Ramos (cell line): ENCODE data around the gene CCDC144A.
"Not testable (repeated sequence)": the region's sequence is repeated elsewhere in the genome, so short reads cannot be mapped to it uniquely, and the experiment has no call there.

ENCODE experiments used
- in situ Hi-C: fragments of 300-500 bp; cut with MboI; formaldehyde crosslinking; loops from one replicate; pipeline ENCODE4 v1.14.3; 2022; ENCODE audit warnings: low sequenced_read_pairs; ENCODE audit not compliant: unreplicated experiment

CCDC144A gene, protein sequence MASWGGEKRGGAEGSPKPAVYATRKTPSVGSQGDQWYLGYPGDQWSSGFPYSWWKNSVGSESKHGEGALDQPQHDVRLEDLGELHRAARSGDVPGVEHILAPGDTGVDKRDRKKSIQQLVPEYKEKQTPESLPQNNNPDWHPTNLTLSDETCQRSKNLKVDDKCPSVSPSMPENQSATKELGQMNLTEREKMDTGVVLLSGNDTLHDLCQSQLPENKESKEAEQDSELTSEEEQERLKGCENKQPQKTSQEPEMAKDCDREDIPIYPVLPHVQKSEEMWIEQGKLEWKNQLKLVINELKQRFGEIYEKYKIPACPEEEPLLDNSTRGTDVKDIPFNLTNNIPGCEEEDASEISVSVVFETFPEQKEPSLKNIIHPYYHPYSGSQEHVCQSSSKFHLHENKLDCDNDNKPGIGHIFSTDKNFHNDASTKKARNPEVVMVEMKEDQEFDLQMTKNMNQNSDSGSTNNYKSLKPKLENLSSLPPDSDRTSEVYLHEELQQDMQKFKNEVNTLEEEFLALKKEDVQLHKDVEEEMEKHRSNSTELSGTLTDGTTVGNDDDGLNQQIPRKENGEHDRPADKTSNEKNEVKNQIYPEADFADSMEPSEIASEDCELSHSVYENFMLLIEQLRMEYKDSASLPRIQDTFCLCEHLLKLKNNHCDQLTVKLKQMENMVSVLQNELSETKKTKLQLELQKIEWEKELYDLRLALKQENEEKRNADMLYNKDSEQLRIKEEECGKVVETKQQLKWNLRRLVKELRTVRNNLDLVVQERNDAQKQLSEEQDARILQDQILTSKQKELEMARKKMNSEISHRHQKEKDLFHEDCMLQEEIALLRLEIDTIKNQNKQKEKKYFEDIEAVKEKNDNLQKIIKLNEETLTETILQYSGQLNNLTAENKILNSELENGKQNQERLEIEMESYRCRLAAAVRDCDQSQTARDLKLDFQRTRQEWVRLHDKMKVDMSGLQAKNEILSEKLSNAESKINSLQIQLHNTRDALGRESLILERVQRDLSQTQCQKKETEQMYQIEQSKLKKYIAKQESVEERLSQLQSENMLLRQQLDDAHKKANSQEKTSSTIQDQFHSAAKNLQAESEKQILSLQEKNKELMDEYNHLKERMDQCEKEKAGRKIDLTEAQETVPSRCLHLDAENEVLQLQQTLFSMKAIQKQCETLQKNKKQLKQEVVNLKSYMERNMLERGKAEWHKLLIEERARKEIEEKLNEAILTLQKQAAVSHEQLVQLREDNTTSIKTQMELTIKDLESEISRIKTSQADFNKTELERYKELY (N-terminal part only)

DNA sequence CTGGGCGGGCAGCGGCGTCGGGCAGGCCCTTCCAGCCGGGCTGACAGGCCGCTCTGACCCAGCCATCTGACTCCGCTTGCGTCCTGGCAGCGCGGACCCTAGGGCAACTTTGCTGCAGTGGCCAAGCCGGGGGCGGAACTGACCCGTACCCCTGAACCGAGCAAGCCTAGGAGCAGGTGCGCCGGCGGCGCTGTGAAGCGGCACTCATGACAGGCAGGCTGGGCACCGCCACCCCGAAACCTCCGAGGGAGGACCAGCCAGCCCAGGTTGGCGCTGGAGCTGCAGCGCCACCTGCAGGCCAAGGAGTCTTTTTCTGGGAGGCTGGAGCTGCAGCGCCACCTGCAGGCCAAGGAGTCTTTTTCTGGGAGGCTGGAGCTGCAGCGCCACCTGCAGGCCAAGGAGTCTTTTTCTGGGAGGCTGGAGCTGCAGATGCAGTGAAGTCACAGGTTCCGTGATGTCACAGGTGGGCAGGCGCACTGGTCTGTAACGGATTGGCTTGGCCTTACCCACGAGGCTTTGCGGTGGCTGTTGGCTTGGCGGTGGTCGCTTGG, at the start of gene CCDC144A:
CCDC144A (plus strand) TSS at position 511 of the 551 bp plus-strand sequence. CDS start 160 bp downstream, outside the sequence.
- in situ Hi-C loops = not testable (repeated sequence)

DNA sequence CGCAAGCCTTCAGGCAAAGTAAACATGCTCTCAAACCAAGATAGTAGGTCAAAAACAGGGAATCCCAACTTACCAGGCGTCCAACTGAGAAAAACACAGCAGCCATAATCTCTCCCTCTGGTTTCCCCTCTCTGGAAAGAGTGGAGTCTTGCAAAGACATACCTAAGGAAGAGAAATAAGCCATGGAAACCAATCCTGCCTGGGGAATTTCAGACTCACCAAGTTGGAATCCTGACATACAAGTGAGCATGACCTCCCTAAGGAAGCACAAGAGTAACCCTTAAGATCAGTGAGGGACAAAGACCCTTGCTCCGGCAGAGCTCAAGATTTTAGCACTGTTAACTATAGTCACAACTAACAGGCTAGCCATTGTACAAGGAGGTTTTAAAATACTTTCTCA, 40.5 kb upstream of the CCDC144A start:
- in situ Hi-C loops = no loop called here

DNA sequence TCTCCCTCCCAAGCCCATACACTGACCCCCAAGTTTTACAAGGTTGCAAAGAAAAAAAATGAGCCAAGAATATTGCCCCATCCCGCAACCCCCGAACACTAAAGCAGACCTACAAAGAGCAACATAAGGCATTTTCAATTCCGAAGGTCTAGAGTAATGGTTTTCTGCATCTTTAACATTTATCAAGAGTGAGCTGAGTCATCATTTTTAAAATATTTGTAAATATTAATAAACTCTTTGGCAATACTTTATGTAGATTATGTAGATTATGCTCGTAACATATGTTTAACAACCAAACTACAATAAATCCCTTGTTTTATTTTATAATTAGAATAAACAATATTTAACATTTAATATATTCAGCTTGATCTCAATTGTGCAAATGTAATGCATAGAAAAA, 37.8 kb upstream of the CCDC144A start:
- in situ Hi-C loops = no loop called here

DNA sequence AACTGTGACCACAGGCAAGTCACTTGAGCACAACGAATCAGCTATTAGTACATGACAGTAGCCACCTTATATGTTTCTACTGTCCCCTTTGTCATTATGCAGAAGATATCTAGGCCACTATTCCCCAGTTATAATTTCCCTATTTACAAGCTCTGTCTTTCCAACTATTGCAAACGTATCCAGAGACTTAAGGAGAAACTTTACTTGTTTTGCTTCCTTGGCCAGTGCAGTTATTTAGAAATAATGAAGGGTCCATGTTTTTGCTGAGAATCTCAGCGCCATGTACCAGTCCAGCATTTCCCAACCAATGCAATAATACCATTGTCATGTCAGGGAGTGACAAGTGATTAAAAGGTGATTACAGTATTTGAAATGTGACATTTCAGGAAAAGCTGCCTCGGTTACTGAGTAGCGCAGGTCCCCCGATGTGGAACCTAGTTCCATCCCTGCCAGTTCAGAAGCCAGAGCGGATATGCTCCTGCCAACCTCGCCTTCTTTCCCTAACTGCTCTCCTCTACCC, 37.1 kb upstream of the CCDC144A start:
- in situ Hi-C loops = no loop called here

DNA sequence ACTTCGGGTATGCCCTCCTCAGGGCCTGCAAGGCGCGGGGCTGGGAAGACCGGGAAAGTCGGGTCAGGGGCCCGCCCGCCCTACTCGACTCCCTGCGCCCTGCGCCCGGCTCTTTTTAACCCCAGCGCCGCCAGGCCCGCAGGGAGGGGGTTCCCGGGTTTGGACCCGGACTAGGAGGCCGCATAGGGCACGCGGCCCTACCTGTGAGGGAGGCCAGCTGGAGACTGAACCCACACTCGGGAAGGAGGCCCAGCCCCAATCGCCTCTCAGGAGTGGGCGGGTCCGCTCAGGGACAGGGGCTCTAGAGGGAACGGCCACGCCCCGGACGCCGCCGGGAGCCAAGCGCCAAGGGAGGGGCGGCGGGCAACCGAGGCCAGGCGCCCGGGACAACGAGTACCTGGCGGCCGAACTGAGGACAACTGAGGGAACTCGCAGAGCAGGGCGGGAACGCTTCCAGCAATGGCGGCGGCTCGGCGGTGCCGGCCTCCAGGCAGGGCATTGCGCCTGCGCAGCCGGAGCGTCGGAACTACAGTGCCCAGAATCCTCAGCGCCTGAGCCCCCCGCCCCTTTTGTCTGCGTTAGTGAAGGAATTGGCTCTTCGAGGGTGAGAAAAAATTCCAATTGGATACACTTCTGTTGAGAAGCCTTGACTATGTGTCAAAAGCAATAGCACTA, 36.5 kb upstream of the CCDC144A start, which contains the start of gene ZNF624:
ZNF624 (minus strand) TSS at position 484 of the 675 bp plus-strand sequence.
- in situ Hi-C loops = no loop called here

DNA sequence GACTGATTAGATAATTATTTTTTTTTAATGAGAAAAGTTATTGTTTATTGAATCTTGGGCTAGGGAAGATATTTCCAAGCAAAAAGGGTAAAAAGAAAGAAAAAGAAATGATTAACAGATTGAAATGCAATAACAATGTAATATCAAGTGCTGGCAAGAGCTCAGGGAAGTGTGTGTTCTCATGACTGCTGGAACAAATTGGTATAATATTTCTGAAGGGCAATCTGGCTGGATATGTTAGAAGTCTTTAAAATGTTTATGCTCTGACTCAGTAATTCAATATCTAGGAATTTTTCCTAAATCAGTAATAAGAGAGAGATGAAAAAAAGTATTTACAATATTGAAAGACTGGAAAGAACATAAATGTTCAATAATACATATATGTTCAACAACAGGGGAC, 28.8 kb upstream of the CCDC144A start:
- in situ Hi-C loops = no loop called here

DNA sequence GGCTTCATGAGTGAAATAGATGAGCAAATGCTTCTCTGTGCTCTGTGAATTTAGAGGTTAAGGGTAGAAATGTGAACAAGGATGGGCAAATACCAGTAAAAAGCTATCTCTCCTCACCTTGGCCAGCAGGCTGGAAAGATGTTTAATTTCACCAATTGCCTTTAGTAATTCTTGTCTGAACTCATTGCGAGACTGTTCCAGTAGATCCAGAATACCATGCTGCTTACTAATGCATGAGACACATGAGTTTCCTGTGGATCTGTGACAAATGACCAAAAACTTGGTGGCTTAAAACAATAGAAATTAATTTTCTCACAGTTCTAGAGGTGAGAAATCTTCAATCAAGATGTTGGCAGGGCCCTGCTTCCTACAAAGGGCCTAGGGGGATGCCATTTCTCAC, 27.1 kb upstream of the CCDC144A start:
- in situ Hi-C loops = no loop called here

DNA sequence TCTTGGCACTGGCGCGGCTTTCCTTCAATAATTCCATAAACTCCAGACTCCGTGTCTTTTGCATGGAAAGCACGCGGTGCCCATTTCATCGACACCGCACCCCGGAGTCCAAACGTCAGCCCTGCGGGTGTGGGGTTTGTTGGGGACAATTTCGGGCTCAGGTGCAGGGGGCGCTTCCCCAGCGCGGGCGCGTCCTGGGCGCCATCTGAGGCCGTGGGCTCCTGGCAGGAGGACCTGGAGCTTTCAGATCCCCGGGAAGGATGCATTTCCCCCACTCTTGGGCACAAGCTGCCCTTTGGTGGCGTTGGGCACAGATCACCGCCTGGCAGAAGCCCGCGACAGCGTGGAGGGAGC, 23.5 kb upstream of the CCDC144A start:
- in situ Hi-C loops = not testable (repeated sequence)

DNA sequence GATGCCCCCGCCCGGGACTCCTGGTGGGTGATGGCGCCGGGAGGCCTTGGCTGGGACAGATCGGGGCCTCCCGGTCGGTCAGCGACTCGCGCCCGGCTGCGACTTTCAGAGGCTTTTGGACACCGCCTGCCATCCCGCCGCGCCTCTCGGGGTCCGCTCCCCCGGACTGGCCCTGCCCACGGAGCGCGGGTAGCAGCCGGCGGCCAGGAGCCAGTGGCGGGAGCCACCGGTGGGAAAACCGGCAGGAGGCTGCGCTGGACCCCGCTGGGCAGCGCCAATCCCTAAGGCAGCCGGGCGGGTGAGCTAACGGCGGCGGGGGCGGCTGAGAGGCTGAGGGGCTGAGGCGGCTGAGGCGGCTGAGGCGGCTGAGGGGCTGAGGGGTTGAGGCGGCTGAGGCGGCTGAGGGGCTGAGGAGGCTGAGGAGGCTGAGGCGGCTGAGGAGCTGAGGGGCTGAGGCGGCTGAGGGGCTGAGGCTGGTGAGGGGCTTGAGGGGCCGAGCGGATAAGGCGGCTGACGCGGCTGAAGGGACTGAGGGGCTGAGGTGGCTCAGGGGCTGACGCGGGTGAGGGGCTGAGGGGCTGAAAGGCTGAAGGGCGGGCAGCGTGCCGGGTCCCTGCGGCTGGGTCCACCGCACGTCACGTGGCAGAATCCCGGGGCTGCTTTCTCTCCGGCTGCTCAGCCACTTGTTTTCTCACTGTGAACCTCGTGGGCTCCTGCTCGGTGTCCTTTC, 23.0 kb upstream of the CCDC144A start:
- in situ Hi-C loops = not testable (repeated sequence)

DNA sequence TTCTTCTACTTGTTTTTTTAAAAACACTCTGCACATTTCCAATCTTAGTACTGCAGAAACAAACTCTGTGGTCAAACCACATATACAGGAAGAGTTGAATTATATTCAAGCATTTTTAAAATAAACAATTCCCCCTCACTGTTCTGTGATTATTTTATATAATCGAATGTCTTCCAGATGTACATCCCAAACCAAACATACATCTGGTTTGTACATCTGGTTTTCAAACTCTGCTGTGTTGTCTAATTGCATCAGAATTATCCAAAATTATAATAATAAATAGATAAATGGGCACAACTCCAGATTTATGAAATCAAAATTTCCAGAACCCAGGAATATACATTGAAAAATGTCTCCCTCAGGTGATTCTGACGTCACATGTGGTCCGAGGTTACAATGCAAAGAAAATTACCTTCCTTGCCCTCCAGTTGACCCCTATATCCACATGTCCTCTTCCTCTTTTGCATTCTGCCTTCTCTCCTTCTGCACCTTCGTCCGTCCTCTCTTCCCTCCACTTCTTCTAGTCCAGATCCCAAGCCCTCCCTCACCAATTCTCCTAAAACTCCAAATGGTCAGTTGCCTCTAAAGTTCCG, 13.3 kb upstream of the CCDC144A start:
- in situ Hi-C loops = no loop called here

DNA sequence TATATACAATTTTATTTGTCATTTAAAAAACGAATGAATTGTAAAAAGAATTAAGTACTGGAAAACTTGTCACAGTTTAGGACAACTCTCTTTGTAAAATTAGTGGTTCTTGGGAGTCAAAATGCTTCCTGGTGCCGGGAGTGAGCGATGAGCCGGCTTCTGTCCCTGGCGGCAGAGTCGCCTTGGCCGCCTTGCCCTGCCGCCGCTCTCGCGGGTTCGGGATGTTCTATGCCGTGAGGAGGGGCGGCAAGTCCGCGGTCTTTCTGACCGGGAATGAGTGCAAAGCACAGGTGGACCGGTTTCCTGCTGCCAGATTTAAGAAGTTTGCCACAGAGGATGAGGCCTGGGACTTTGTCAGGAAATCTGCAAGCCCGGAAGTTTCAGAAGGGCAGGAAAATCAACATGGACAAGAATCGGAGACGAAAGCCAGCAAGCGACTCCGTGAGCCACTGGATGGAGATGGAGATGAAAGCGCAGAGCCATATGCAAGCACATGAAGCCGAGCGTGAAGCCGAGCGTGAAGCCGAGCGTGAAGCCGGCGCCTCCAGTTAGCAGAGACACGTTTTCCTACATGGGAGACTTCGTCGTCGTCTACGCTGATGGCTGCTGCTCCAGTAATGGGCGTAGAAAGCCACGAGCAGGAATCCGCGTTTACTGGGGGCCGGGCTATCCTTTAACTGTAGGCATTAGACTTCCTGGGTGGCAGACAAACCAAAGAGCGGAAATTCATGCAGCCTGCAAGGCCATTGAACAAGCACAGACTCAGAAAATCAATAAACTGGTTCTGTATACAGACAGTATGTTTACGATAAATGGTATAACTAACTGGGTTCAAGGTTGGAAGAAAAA, 6.5 kb upstream of the CCDC144A start:
- in situ Hi-C loops = not testable (repeated sequence)

DNA sequence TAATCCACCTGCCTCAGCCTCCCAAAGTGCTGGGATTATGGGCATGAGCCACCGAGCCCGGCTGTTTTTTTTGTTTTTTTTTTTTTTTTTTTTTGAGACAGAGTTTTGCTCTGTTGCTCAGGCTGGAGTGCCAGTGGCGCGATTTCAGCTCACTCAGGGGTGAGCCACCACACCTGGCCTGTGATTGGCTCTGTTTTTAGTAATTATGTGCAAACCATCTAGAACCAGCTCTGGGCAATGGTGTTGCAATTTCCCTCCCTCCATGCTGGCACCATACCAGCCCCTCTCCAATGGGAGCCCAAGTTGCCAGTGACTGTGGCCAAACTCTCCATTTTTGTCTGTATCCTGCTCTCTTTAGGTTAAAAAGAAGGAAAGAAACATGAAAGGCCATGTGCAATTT, 4.0 kb upstream of the CCDC144A start:
- in situ Hi-C loops = not testable (repeated sequence)

DNA sequence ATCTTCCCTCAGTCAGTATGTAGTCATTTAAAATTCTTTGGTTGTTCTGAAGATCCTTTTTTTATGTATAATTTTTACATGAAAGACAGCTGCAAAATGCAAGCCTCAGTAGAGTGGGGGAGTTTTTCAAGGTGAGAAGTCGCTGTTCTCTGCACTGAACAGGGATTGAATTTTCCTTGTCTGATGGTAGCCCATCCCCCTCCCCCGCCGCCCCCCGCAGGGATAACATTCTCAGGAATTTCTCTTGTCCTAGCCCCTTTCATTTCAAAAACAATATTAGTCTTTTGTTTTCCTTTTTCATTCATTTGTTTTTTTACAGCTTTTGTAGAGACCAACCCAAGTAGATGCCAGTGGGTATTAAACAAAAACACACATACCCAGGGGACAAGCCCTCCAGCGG, 2.9 kb upstream of the CCDC144A start:
- in situ Hi-C loops = not testable (repeated sequence)

DNA sequence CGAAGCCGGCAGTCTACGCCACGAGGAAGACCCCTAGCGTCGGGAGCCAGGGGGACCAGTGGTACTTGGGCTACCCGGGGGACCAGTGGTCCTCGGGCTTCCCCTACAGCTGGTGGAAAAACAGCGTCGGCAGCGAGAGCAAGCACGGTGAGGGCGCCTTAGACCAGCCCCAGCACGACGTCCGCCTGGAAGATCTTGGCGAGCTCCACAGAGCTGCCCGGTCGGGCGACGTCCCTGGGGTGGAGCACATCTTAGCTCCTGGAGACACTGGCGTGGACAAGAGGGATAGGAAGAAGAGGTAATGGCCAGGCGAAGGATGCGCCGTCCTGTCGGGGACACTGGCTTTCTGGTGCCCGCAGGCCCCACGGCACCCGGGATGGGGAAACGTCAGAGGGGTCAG, 406 bp downstream of the CCDC144A start:
- in situ Hi-C loops = not testable (repeated sequence)

DNA sequence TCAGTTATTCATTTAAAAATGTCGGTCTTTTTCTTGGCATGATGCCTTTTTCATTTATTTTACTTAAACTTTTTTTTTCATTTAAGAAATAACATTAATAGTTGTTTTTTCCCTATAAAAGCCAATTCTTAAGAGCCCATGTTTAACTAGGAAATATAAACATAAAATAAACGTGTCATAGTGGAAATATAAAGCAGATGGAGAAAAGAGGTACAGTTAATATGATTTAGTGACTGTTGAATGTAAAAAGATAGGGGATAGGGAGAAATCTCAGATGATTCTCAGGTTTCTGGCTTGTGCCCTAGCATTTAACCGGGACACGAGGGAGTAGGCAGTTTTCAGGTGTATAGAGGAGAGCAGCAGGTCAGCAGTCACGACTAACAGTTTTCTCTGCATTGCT, 7.6 kb downstream of the CCDC144A start:
- in situ Hi-C loops = not testable (repeated sequence)

DNA sequence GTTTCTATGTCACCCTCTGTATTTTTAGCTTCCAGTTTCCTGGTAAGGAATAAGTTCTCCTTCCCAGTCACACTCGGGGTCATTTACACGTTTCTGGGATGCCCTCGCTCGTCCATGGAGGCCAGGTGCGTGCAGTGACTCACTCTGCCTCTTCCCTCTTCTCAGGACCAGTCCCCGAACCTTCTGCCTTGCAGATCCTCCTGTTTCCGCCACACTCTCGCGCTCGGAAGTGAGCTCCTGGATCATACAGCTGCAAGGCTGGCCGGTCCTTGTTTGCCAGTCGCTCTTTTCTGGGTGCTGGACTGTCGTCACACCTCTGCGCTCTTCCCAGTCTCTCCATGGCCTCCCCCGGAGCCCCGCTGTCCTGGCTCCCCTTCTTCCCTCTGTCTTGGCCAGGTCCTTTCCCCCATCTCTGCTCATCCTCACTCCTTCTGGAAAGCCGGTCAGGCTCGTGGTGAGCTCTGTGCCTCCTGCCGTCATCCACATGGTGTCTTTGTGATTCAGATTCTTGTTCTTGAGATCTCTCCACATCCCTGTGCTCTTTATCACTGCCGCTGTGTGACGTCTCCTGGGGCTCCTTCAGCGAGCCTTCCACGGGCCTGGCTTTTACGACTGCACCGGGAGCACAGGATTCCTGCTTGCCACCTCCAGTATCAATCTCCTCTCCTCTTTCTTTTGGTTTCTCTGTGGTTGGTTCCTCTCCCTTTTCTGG, 55.6 kb downstream of the CCDC144A start:
- in situ Hi-C loops = not testable (repeated sequence)

DNA sequence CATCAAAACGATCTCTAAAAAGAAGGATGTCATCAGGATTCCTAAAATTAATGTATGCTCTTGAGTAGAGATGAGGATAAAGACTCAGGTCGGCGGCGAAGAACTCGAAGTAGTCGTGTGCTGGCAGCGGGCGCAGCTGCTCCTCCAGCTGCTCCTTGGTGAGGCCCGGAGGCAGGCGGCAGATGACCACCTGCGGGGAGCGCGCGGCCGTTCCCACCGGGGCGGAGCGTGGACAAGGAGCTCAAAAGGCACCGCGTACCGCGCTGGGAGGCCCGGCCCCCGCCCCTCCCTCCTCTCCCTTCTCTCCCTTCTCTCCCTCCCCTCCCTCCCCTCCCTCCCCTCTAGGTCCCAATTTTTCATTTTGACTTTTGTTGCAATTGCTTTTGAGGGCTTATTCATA, 56.5 kb downstream of the CCDC144A start:
- in situ Hi-C loops = not testable (repeated sequence)
